Measurements from ENCODE around the gene TENT4A. TPM values are rescaled to one million over a fixed set of nuclear protein-coding genes. Genes with fewer than 3 reads are reported as not detected.

TENT4A gene
- total and polyA plus RNA-seq, 10 of the 15 experiments (the other 5 are each of a cell fraction or from before 2014, with no cell fraction given), result 1.4 to 30.6 (median 12.5) TPM

DNA sequence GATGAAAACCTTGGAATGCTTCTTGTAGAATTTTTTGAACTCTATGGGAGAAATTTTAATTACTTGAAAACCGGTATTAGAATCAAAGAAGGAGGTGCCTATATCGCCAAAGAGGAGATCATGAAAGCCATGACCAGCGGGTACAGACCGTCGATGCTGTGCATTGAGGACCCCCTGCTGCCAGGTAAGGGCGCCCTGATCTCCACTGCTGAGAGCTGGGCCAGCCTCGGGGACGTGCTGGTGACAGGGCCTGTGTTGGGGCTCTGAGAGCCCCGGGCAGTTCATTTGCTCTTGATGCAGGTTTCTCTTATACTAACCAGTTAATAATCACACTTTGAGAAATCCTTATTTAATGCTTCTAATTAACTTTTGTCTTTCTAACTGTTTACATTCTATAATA, 33.0 kb downstream of the TENT4A start:
- Histone ChIP-seq H4K20me1 (ENCODE audit: control insufficient read depth, insufficient read depth) (peaks cover 5% of the 10 kb centered on the region; the same call in 1 of the 2 replicates), H3K4me3 (no peak overlapping the region), H3K4me1 (ENCODE audit: control insufficient read depth, insufficient read depth, low read length) (no peaks in the 10 kb centered on the region), H3K27ac (ENCODE audit: control insufficient read depth, insufficient read depth) (no peak overlapping the region), H3K9me3 (replicated peaks; ENCODE audit: control insufficient read depth, insufficient read depth, low read length) (no peaks in the 10 kb centered on the region), H3K27me3 (replicated peaks in 1 of 2; ENCODE audit: control insufficient read depth in 2 of 2, insufficient read depth in 2 of 2, low read length in 1 of 2) (no peaks in the 10 kb centered on the region), H3K36me3 (ENCODE audit: control insufficient read depth in 2 of 2, insufficient read depth in 2 of 2, low read length in 1 of 2) (peaks cover 32 to 48% of the 10 kb centered on the region in 2 experiments), H3K79me2 (ENCODE audit: control insufficient read depth, insufficient read depth, low read length) (peaks cover 12% of the 10 kb centered on the region), H2AFZ (ENCODE audit: control insufficient read depth, low read depth, low read length) (no peak overlapping the region), H3K4me2 (ENCODE audit: control insufficient read depth, insufficient read depth) (no peak overlapping the region), H3K9ac (ENCODE audit: control insufficient read depth, insufficient read depth, low read length) (no peak overlapping the region)
- no peak for ATAC-seq
- ChIA-PET CTCF (interaction anchor here (1.0 to 3.2 kb wide), 9 partner anchors 21 to 216 kb away, joined by 3 to 23 read pairs (median 5); partner anchors contain the start of genes NSUN2 and SRD5A1), SMC1A (ENCODE audit: uncharacterized antibody, unreplicated experiment) (interaction anchor here (1.1 to 3.3 kb wide), 7 partner anchors 14 to 159 kb away, joined by 5 to 16 read pairs (median 10); partner anchors contain the start of genes NSUN2 and SRD5A1), POLR2A (no interaction called here), RAD21 (ENCODE audit: unreplicated experiment) (interaction anchor here (1.0 to 1.3 kb wide), 3 partner anchors 29 to 122 kb away, joined by 3 to 8 read pairs (median 4); partner anchors contain the start of genes NSUN2 and SRD5A1)
- TF ChIP-seq SMAD5 (IDR thresholded peaks at IDR 0.05; ENCODE audit: low read depth) (no peak), SUPT20H (IDR thresholded peaks at IDR 0.05; ENCODE audit: borderline replicate concordance, control insufficient read depth, low read depth, low read length) (no peak), DPF2 (IDR thresholded peaks at IDR 0.05) (no peak), SMARCA5 (IDR thresholded peaks at IDR 0.05) (no peak), FOS (IDR thresholded peaks at IDR 0.05; ENCODE audit: borderline replicate concordance, extremely low read depth, insufficient read length) (no peak)
- DNase-seq (ENCODE audit: low read depth, low spot score), result no peak
- intact Hi-C loops (cut with micrococcal nuclease; ENCODE audit: unreplicated experiment) (loop anchor here (10.0 kb wide), 1 partner anchor 1251 kb away; no protein-coding TSS in a partner anchor), in situ Hi-C loops (cut with MboI) (loop anchor here (10.0 kb wide), 1 partner anchor 1261 kb away; no protein-coding TSS in a partner anchor)
- no TSS peak for BruUV-seq (replicated peaks)
- WGBS (ENCODE audit: insufficient coverage, insufficient replicate concordance, low lambda C conversion rate, missing lambda C conversion rate), result 93% methylated on average over 9 of the region's 9 CpGs
- no peak for FAIRE-seq

DNA sequence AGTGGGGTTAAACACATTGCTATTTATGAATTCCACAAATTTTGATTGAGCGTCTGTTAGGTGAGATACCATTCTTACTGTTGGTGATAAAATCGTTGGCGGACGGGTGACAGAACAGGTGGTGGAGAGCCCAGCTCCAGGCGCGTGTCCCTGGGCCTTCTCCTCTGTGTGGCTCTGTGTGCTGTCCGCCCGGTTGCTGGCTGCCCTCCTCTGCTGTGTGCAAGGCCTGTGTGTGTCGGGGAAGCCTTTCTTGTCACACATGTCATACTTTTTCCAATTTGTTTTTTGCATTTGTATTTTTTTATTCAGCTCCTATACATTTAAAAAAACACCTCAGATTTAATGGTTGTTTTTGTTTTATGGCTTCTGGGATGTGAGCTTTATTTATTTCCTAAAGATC, 33.9 kb downstream of the TENT4A start:
- BruUV-seq (replicated peaks), result no TSS peak
- peaks cover 8% of the 10 kb centered on the region for H3K79me2 ChIP-seq (ENCODE audit: control insufficient read depth, insufficient read depth, low read length)
- H3K27me3 ChIP-seq (replicated peaks in 1 of 2; ENCODE audit: control insufficient read depth in 2 of 2, insufficient read depth in 2 of 2, low read length in 1 of 2), result no peaks in the 10 kb centered on the region
- ATAC-seq, result no peak
- in situ Hi-C loops (cut with MboI) (loop anchor here (10.0 kb wide), 1 partner anchor 1262 kb away; no protein-coding TSS in a partner anchor), intact Hi-C loops (cut with micrococcal nuclease; ENCODE audit: unreplicated experiment) (loop anchor here (10.0 kb wide), 1 partner anchor 1252 kb away; no protein-coding TSS in a partner anchor)
- H4K20me1 ChIP-seq (ENCODE audit: control insufficient read depth, insufficient read depth), result peaks cover 5% of the 10 kb centered on the region; the same call in 1 of the 2 replicates
- 95% methylated on average over 9 of the region's 9 CpGs for WGBS (ENCODE audit: insufficient coverage, insufficient replicate concordance, low lambda C conversion rate, missing lambda C conversion rate)
- H3K4me3 ChIP-seq, result no peak overlapping the region
- CTCF ChIA-PET, result interaction anchor here (1.2 kb wide), 1 partner anchor 118 kb away, joined by 6 read pairs; no protein-coding TSS in a partner anchor
- H3K36me3 ChIP-seq (ENCODE audit: control insufficient read depth in 2 of 2, insufficient read depth in 2 of 2, low read length in 1 of 2), result peaks cover 33 to 50% of the 10 kb centered on the region in 2 experiments
- SMC1A ChIA-PET (ENCODE audit: uncharacterized antibody, unreplicated experiment), result interaction anchor here (1.0 to 1.1 kb wide), 2 partner anchors 54 to 105 kb away, joined by 3 read pairs; no protein-coding TSS in a partner anchor
- DNase-seq (ENCODE audit: low read depth, low spot score), result no peak
- no peak overlapping the region for H3K9ac ChIP-seq (ENCODE audit: control insufficient read depth, insufficient read depth, low read length)
- no peak overlapping the region for H3K27ac ChIP-seq (ENCODE audit: control insufficient read depth, insufficient read depth)
- FAIRE-seq, result no peak
- H3K4me2 ChIP-seq (ENCODE audit: control insufficient read depth, insufficient read depth), result no peak overlapping the region
- H2AFZ ChIP-seq (ENCODE audit: control insufficient read depth, low read depth, low read length), result no peak overlapping the region
- H3K4me1 ChIP-seq (ENCODE audit: control insufficient read depth, insufficient read depth, low read length), result no peaks in the 10 kb centered on the region
- H3K9me3 ChIP-seq (replicated peaks; ENCODE audit: control insufficient read depth, insufficient read depth, low read length), result no peaks in the 10 kb centered on the region
- RAD21 ChIA-PET (ENCODE audit: unreplicated experiment), result no interaction called here
- POLR2A ChIA-PET, result interaction anchor here (0.6 kb wide), 1 partner anchor 36 kb away, joined by 7 read pairs; no protein-coding TSS in a partner anchor
- TF ChIP-seq CBX3 (IDR thresholded peaks at IDR 0.05; ENCODE audit: borderline replicate concordance, low read depth) (no peak), TCF3 (IDR thresholded peaks at IDR 0.05; ENCODE audit: borderline replicate concordance, insufficient read depth, low read depth, low read length) (no peak), ELK1 (IDR thresholded peaks at IDR 0.05; ENCODE audit: low read depth, low read length) (no peak), MXI1 (IDR thresholded peaks at IDR 0.05; ENCODE audit: low read depth, low read length) (no peak), ZNF207 (IDR thresholded peaks at IDR 0.05; ENCODE audit: borderline replicate concordance) (no peak)
- TF ChIP-seq, protein P1, sequence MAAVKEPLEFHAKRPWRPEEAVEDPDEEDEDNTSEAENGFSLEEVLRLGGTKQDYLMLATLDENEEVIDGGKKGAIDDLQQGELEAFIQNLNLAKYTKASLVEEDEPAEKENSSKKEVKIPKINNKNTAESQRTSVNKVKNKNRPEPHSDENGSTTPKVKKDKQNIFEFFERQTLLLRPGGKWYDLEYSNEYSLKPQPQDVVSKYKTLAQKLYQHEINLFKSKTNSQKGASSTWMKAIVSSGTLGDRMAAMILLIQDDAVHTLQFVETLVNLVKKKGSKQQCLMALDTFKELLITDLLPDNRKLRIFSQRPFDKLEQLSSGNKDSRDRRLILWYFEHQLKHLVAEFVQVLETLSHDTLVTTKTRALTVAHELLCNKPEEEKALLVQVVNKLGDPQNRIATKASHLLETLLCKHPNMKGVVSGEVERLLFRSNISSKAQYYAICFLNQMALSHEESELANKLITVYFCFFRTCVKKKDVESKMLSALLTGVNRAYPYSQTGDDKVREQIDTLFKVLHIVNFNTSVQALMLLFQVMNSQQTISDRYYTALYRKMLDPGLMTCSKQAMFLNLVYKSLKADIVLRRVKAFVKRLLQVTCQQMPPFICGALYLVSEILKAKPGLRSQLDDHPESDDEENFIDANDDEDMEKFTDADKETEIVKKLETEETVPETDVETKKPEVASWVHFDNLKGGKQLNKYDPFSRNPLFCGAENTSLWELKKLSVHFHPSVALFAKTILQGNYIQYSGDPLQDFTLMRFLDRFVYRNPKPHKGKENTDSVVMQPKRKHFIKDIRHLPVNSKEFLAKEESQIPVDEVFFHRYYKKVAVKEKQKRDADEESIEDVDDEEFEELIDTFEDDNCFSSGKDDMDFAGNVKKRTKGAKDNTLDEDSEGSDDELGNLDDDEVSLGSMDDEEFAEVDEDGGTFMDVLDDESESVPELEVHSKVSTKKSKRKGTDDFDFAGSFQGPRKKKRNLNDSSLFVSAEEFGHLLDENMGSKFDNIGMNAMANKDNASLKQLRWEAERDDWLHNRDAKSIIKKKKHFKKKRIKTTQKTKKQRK (IDR thresholded peaks at IDR 0.05; ENCODE audit: low read depth, low read length), result no peak
